SH-SY5Y (cell line): ENCODE data around the gene PIK3AP1.

Experiments used
- GATA2 ChIP-seq: IDR thresholded peaks from 2 replicates; pipeline ENCODE4 v1.6.1; 2011; ENCODE audit warnings: mild to moderate bottlenecking, low read depth, low read length
- GATA3 ChIP-seq: IDR thresholded peaks from 2 replicates; pipeline ENCODE4 v1.6.1; 2011; ENCODE audit warnings: low read depth, mild to moderate bottlenecking, low read length, moderate library complexity

DNA sequence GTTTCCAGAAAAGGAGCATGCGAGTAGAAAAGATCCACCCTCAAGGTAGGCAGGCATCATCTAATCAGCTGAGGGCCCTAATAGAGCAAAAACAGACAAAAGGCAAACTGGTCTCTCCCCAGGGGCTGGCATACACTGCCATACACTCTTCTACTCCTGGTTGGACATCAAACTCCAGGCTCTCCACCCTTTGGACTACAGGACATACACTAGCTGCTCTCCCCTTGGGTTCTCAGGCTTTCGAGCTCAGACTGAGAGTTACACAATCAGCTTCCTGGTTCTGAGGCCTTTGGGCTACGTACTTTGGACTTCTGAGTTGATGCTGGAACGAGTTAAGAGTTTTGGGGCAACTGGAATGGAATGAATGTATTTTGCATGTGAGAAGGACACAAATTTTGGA is 82.6 kb downstream of the PIK3AP1 start:
- TF ChIP-seq GATA2 (no peak), GATA3 (no peak)
